H1 (cell line): Measurements from ENCODE around the gene C9orf43.

Experiments
- CTCF ChIP-seq, 3 experiments: IDR thresholded peaks; 1 replicate in 2 of 3; 2 replicates in 1 of 3; pipeline versions ENCODE4 v1.5.1 to v1.6.1; 2011; ENCODE audit warnings: low read length in 3 of 3, mild to moderate bottlenecking in 3 of 3, inconsistent platforms in 2 of 3, low read depth in 1 of 3, moderate library complexity in 1 of 3; ENCODE audit not compliant: insufficient read depth in 1 of 3; ENCODE audit errors: control extremely low read depth in 1 of 3
- EP300 ChIP-seq, 2 experiments: IDR thresholded peaks; 1 replicate in 1 of 2; 2 replicates in 1 of 2; pipeline ENCODE4 v1.6.1; 2011 to 2012; ENCODE audit warnings: low read depth in 2 of 2, low read length in 2 of 2, mild to moderate bottlenecking in 2 of 2, borderline replicate concordance in 1 of 2, inconsistent platforms in 1 of 2, moderate library complexity in 1 of 2
- EZH2 ChIP-seq: fragments of 200-600 bp; sonication (generic); IDR thresholded peaks from 2 replicates; pipeline ENCODE4 v1.7.1; 2012; ENCODE audit warnings: low read depth, mild to moderate bottlenecking, moderate library complexity, low read length, inconsistent platforms; ENCODE audit not compliant: severe bottlenecking
- GABPA ChIP-seq: IDR thresholded peaks from 2 replicates; pipeline ENCODE4 v1.6.1; 2011; ENCODE audit warnings: mild to moderate bottlenecking, low read length, moderate library complexity, borderline replicate concordance; ENCODE audit not compliant: insufficient read depth
- POLR2A ChIP-seq, 2 experiments: IDR thresholded peaks; 1 replicate in 1 of 2; 2 replicates in 1 of 2; pipeline ENCODE4 v1.6.1; 2011; ENCODE audit warnings: low read depth in 2 of 2, low read length in 2 of 2, mild to moderate bottlenecking in 2 of 2; ENCODE audit errors: control extremely low read depth in 1 of 2
- SP1 ChIP-seq: IDR thresholded peaks from 2 replicates; pipeline ENCODE4 v1.6.1; 2011; ENCODE audit warnings: low read depth, low read length
- SRF ChIP-seq: IDR thresholded peaks from 2 replicates; pipeline ENCODE4 v1.6.1; 2011; ENCODE audit warnings: mild to moderate bottlenecking, low read depth, low read length, moderate library complexity
- TAF1 ChIP-seq: IDR thresholded peaks from 2 replicates; pipeline ENCODE4 v1.6.1; 2011; ENCODE audit warnings: mild to moderate bottlenecking, low read depth, low read length
- USF2 ChIP-seq: IDR thresholded peaks from 2 replicates; pipeline ENCODE4 v1.6.1; 2011; ENCODE audit warnings: low read length, improper control_type of control experiment
- YY1 ChIP-seq: IDR thresholded peaks from 2 replicates; pipeline ENCODE4 v1.6.1; 2011; ENCODE audit warnings: low read depth, mild to moderate bottlenecking, low read length
- ZNF274 ChIP-seq: IDR thresholded peaks from 2 replicates; pipeline ENCODE4 v1.7.0; 2012; ENCODE audit warnings: low read length, borderline replicate concordance; ENCODE audit errors: extremely low read depth

- TF ChIP-seq POLR2A (IDR thresholded peaks at IDR 0.05; ENCODE audit: control extremely low read depth in 1 of 2, low read depth in 2 of 2, low read length in 2 of 2) (no peak), CTCF (IDR thresholded peaks at IDR 0.05; ENCODE audit: control extremely low read depth in 1 of 3, insufficient read depth in 1 of 3, low read depth in 1 of 3, low read length in 3 of 3) (no peak), EP300 (IDR thresholded peaks at IDR 0.05; ENCODE audit: borderline replicate concordance in 1 of 2, low read depth in 2 of 2, low read length in 2 of 2) (no peak), EZH2 (no peak), TAF1 (no peak), ZNF274 (no peak), YY1 (no peak), SRF (no peak), USF2 (no peak), SP1 (no peak), GABPA (no peak)
Observed at GRCh38 chr9:113373676-113374392, 36.7 kb upstream of the C9orf43 start.
